Immature natural killer cell (primary cell): Measurements from ENCODE around the gene SSNA1. TPM values are rescaled to one million over a fixed set of nuclear protein-coding genes. Genes with fewer than 3 reads are reported as not detected.
A peak's percentile ranks its signal among the peaks of the same experiment; 100 is the strongest.

Experiments used
- DNase-seq, 3 donors: peaks; one replicate each; pipeline ENCODE4 v3.0.0; 2022; ENCODE audit warnings: mixed read lengths in 1 of 3
- H3K27ac Mint-ChIP-seq, 6 donors: one replicate each; pipeline ENCODE4 v1.8.0; 2020; ENCODE audit warnings: mixed read lengths in 6 of 6, mild to moderate bottlenecking in 5 of 6, inconsistent platforms in 4 of 6, moderate library complexity in 3 of 6
- H3K27me3 Mint-ChIP-seq, 3 donors: one replicate each; pipeline ENCODE4 v1.8.0; 2020 to 2021; ENCODE audit warnings: low read depth in 3 of 3, mild to moderate bottlenecking in 3 of 3, mixed read lengths in 3 of 3, moderate library complexity in 3 of 3, inconsistent platforms in 1 of 3
- H3K36me3 Mint-ChIP-seq, 3 donors: one replicate each; pipeline ENCODE4 v1.8.0; 2020; ENCODE audit warnings: mixed read lengths in 3 of 3, inconsistent platforms in 2 of 3, mild to moderate bottlenecking in 2 of 3
- H3K4me1 Mint-ChIP-seq, 2 donors: one replicate each; pipeline ENCODE4 v1.8.0; 2020; ENCODE audit warnings: inconsistent platforms in 2 of 2, mild to moderate bottlenecking in 2 of 2, mixed read lengths in 2 of 2, moderate library complexity in 1 of 2
- H3K4me3 Mint-ChIP-seq, 5 donors: one replicate each; pipeline ENCODE4 v1.8.0; 2020; ENCODE audit warnings: mild to moderate bottlenecking in 5 of 5, mixed read lengths in 5 of 5, inconsistent platforms in 3 of 5, moderate library complexity in 3 of 5
- H3K9me3 Mint-ChIP-seq, 6 donors: one replicate each; pipeline ENCODE4 v1.8.0; 2020; ENCODE audit warnings: mild to moderate bottlenecking in 6 of 6, mixed read lengths in 6 of 6, inconsistent platforms in 4 of 6, moderate library complexity in 3 of 6
- polyA plus RNA-seq, 3 donors: library from polyadenylated mRNA; unstranded; fragments of 300-500 nt; fragmentation: Illumina TruSeq; gene quantifications; one replicate each; pipeline ENCODE4 v1.2.3, GENCODE V29; 2021

The SSNA1 gene
- polyA plus RNA-seq, 3 donors from 2014 or later: 164 to 191 (median 181) TPM

DNA sequence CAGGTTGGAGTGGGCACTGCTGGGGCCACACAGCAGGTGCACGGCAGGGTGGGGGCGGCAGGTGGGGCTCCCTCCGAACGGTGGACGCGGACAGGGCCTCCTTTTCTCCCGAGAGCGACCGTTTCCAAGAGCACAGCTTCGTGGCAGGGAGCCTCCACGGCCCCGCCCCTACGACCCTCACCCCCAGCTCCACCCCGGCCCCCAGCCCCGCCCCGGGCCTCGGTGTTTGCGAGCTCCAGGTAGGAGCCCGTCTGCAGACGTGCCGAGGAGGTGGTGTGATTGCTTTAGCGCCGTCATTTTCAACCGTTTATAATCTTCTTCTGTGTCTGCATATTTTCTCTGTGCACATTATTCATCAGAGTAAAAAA is 40.7 kb upstream of the SSNA1 start:
- Mint-ChIP-seq H3K4me1 (no peaks in the 10 kb centered on the region), H3K36me3 (no peaks in the 10 kb centered on the region), H3K4me3 (no peak overlapping the region), H3K9me3 (no peaks in the 10 kb centered on the region), H3K27me3 (peaks cover 0 to 8% (median 2%) of the 10 kb centered on the region in 3 donors), H3K27ac (no peak overlapping the region)
- DNase-seq: no peak

GRCh38 chr9:137148242-137148641 is 40.2 kb upstream of the SSNA1 start:
- no peak for DNase-seq
- H3K27ac Mint-ChIP-seq: no peak overlapping the region
- peaks cover 0 to 6% (median 2%) of the 10 kb centered on the region in 3 donors for H3K27me3 Mint-ChIP-seq
- no peaks in the 10 kb centered on the region for H3K9me3 Mint-ChIP-seq
- no peaks in the 10 kb centered on the region for H3K36me3 Mint-ChIP-seq
- no peak overlapping the region for H3K4me3 Mint-ChIP-seq
- H3K4me1 Mint-ChIP-seq: no peaks in the 10 kb centered on the region

- no peaks in the 10 kb centered on the region for H3K9me3 Mint-ChIP-seq
- no peaks in the 10 kb centered on the region for H3K4me1 Mint-ChIP-seq
- no peak for DNase-seq
- no peaks in the 10 kb centered on the region for H3K36me3 Mint-ChIP-seq
- peaks cover 0 to 5% (median 2%) of the 10 kb centered on the region in 3 donors for H3K27me3 Mint-ChIP-seq
- H3K4me3 Mint-ChIP-seq: no peak overlapping the region
- H3K27ac Mint-ChIP-seq: no peak overlapping the region
Observed at GRCh38 chr9:137148661-137149060, 39.8 kb upstream of the SSNA1 start.

GRCh38 chr9:137149363-137149762 is 39.1 kb upstream of the SSNA1 start:
- H3K4me3 Mint-ChIP-seq: no peak overlapping the region
- no peak overlapping the region for H3K27ac Mint-ChIP-seq
- H3K27me3 Mint-ChIP-seq: peaks cover 0 to 5% (median 2%) of the 10 kb centered on the region in 3 donors
- DNase-seq: no peak
- no peaks in the 10 kb centered on the region for H3K36me3 Mint-ChIP-seq
- H3K4me1 Mint-ChIP-seq: no peaks in the 10 kb centered on the region
- H3K9me3 Mint-ChIP-seq: no peaks in the 10 kb centered on the region

GRCh38 chr9:137149942-137150616 is 38.4 kb upstream of the SSNA1 start:
- Mint-ChIP-seq H3K4me3 (no peak overlapping the region), H3K9me3 (no peaks in the 10 kb centered on the region), H3K27me3 (peaks cover 0 to 5% (median 2%) of the 10 kb centered on the region in 3 donors), H3K27ac (no peak overlapping the region), H3K36me3 (no peaks in the 10 kb centered on the region), H3K4me1 (no peaks in the 10 kb centered on the region)
- no peak for DNase-seq

DNA sequence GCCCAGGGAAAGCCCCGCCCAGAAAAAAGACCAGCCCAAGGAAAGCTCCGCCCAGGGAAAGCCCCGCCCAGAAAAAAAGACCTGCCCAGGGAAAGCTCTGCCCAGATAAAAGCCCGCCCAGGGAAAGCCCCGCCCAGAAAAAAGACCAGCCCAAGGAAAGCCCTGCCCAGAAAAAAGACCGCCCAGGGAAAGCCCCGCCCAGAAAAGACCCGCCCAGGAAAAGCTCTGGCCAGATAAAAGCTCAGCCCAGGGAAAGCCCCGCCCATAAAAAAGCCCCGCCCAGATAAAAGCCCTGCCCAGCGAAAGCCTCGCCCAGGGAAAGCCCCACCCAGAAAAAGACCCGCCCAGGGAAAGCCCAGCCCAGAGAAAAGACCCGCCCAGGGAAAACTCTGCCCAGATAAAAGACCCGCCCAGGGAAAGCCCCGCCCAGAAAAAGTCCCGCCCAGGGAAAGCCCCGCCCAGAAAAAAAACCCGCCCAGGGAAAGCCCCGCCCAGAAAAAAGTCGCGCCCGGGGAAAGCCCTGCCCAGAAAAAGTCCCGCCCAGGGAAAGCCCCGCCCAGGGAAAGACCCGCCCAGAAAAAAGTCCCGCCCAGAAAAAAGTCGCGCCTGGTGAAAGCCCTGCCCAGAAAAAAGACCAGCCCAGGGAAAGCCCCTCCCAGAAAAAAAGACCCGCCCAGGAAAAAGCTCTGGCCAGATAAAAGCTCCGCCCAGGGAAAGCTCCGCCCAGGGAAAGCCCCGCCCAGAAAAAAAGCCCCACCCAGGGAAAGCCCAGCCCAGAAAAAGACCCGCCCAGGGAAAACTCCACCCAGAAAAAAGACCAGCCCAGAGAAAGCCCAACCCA is 37.6 kb upstream of the SSNA1 start:
- Mint-ChIP-seq H3K27me3 (peaks cover 0 to 5% (median 1%) of the 10 kb centered on the region in 3 donors), H3K4me1 (no peaks in the 10 kb centered on the region), H3K9me3 (no peaks in the 10 kb centered on the region), H3K4me3 (no peak overlapping the region), H3K27ac (no peak overlapping the region), H3K36me3 (no peaks in the 10 kb centered on the region)
- DNase-seq: no peak

DNA sequence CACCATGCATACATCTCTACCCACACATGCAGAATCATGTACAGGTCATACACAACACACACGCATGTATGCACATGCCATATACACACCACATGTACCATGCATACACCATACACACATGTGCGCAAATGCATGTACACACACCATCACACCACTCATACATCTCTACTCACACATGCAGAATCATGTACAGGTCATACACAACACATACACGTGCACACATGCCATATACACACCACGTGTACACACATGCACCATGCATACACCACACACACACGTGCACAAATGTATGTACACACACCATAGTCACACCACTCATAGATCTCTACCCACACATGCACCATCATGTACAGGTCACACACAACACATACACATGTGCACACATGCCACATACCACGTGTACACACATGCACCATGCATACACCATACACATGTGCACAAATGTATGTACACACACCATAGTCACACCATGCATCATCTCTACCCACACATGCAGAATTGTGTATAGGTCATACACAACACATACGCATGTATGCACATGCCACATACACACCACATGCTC is 35.6 kb upstream of the SSNA1 start:
- Mint-ChIP-seq H3K9me3 (no peaks in the 10 kb centered on the region), H3K27ac (no peak overlapping the region), H3K27me3 (peaks cover 2 to 6% (median 4%) of the 10 kb centered on the region in 3 donors), H3K36me3 (no peaks in the 10 kb centered on the region), H3K4me1 (peaks cover 0 to 9% of the 10 kb centered on the region in 2 donors), H3K4me3 (no peak overlapping the region)
- no peak for DNase-seq

- Mint-ChIP-seq H3K27me3 (peaks cover 7 to 24% (median 11%) of the 10 kb centered on the region in 3 donors), H3K4me1 (peaks cover 5 to 12% of the 10 kb centered on the region in 2 donors), H3K4me3 (peak overlapping the region; percentile 18 to 66 (median 50)), H3K36me3 (no peaks in the 10 kb centered on the region), H3K9me3 (no peaks in the 10 kb centered on the region), H3K27ac (no peak overlapping the region)
- DNase-seq: peak; percentile 32 to 40 (median 37)
Observed at GRCh38 chr9:137156567-137157375, 31.7 kb upstream of the SSNA1 start.

DNA sequence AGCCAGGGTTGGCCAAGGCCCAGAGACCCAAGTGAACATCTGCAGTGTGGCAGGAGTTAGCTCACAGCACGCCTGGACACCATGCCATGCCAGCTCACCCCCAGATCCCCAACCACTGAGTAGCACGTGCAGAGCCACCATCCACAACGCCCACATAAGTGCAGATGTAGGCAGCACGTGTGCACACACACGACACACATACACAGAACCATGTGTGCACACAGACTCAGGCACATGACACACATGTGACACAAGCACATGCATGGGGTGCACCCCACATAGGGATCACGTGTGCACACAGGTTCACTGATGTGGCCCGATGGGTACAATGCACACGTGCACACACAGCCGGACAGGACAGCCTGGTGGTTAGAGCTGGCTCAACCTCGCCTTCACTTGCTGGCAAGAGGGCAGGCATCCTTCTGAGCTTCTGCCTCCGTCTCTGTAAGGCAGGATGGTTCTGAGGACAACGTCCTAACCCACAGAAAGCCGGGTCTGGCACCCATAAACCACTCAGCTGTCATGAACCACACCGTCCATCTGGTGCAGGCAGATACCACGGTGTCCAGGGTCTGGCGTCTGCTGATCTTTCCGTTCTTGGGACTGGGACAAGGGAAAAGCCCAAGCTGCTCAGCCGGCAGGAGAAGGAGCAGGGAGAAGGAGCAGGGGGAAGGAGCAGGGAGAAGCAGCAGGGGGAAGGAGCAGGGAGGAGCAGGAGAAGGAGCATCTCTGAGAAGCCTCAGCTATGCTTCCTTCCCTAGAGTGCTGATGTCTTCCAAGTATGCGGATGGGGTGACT is 30.7 kb upstream of the SSNA1 start:
- no peak for DNase-seq
- Mint-ChIP-seq H3K4me3 (peak overlapping the region in 3 of 5 donors; percentile 24 to 46 (median 39)), H3K36me3 (no peaks in the 10 kb centered on the region), H3K4me1 (peaks cover 5 to 12% of the 10 kb centered on the region in 2 donors), H3K27ac (peak overlapping the region in 1 of 6 donors; percentile 40), H3K9me3 (no peaks in the 10 kb centered on the region), H3K27me3 (peaks cover 10 to 24% (median 13%) of the 10 kb centered on the region in 3 donors)

DNA sequence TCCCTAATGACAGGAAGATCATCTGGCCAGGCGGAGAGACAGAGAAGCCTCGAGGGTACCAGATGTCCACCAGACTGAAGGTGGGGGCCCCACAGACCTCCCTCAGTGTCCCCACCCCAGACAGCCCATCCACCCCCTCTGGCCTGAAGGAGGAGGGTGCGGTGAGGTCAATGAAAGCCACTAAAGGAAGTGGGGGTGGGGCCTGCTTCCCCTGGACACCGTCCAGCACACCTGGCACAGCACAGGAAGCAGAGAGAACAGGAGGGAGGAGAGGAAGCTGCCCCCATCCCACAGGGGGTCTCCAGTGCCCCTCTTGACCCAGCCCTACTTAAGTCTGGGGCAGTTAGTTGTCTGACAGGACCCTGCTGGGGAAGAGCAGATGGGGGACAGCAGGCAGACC is 29.9 kb upstream of the SSNA1 start:
- Mint-ChIP-seq H3K4me1 (peaks cover 5 to 12% of the 10 kb centered on the region in 2 donors), H3K9me3 (no peaks in the 10 kb centered on the region), H3K36me3 (no peaks in the 10 kb centered on the region), H3K4me3 (no peak overlapping the region), H3K27me3 (peaks cover 10 to 29% (median 13%) of the 10 kb centered on the region in 3 donors), H3K27ac (no peak overlapping the region)
- no peak for DNase-seq

GRCh38 chr9:137159105-137160053 is 29.1 kb upstream of the SSNA1 start:
- H3K4me1 Mint-ChIP-seq: peaks cover 5 to 12% of the 10 kb centered on the region in 2 donors
- peak overlapping the region in 1 of 6 donors; percentile 43 for H3K27ac Mint-ChIP-seq
- H3K36me3 Mint-ChIP-seq: no peaks in the 10 kb centered on the region
- no peaks in the 10 kb centered on the region for H3K9me3 Mint-ChIP-seq
- DNase-seq: no peak
- peaks cover 10 to 29% (median 13%) of the 10 kb centered on the region in 3 donors for H3K27me3 Mint-ChIP-seq
- H3K4me3 Mint-ChIP-seq: peak overlapping the region in 2 of 5 donors; percentile 3 to 18

GRCh38 chr9:137160054-137160425 is 28.4 kb upstream of the SSNA1 start:
- Mint-ChIP-seq H3K27me3 (peaks cover 11 to 30% (median 16%) of the 10 kb centered on the region in 3 donors), H3K9me3 (no peaks in the 10 kb centered on the region), H3K36me3 (no peaks in the 10 kb centered on the region), H3K4me3 (no peak overlapping the region), H3K4me1 (peaks cover 5 to 12% of the 10 kb centered on the region in 2 donors), H3K27ac (no peak overlapping the region)
- DNase-seq: no peak
